Measurements from ENCODE around the gene JMJD6. TPM values are rescaled to one million over a fixed set of nuclear protein-coding genes. Genes with fewer than 3 reads are reported as not detected.
A peak's percentile ranks its signal among the peaks of the same experiment; 100 is the strongest.
"Not testable (repeated sequence)": the region's sequence is repeated elsewhere in the genome, so short reads cannot be mapped to it uniquely, and the experiment has no call there.

JMJD6 gene
- total RNA-seq, 3 donors from 2014 or later (not counting 1 experiment from before 2014, with no cell fraction given) = 169 to 257 (median 195) TPM

DNA sequence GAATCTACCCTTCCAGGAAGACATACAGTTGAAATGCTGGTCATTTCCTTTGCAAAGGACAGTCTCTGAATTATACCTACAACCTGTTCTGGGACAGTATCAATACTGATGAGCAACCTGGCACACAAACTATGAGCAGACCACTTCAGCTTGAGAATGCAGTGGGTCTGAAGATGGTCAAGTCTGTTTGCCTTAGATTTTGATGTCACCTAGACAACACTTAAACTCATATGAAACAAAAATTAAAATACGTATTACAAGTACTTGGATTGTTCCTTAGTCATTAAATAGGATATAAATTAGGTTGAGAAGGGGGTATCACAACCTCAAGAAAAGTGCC lies 7.2 kb upstream of the JMJD6 start:
- Histone ChIP-seq H3K4me1 (ENCODE audit: control insufficient read depth, insufficient read depth, low read length) (peaks cover 31% of the 10 kb centered on the region), H3K4me3 (ENCODE audit: low read length) (no peak overlapping the region), H3K27ac (ENCODE audit: low read length) (no peak overlapping the region), H3K27me3 (ENCODE audit: control insufficient read depth, insufficient read depth, low read length) (no peaks in the 10 kb centered on the region), H3K9me3 (ENCODE audit: control insufficient read depth, insufficient read depth, low read length) (no peaks in the 10 kb centered on the region), H3K36me3 (ENCODE audit: control insufficient read depth, insufficient read depth, low read length) (peaks cover 55% of the 10 kb centered on the region)
- ATAC-seq (no peak), DNase-seq (peak in 1 of 2 donors; percentile 23)
- TF ChIP-seq, protein P1, sequence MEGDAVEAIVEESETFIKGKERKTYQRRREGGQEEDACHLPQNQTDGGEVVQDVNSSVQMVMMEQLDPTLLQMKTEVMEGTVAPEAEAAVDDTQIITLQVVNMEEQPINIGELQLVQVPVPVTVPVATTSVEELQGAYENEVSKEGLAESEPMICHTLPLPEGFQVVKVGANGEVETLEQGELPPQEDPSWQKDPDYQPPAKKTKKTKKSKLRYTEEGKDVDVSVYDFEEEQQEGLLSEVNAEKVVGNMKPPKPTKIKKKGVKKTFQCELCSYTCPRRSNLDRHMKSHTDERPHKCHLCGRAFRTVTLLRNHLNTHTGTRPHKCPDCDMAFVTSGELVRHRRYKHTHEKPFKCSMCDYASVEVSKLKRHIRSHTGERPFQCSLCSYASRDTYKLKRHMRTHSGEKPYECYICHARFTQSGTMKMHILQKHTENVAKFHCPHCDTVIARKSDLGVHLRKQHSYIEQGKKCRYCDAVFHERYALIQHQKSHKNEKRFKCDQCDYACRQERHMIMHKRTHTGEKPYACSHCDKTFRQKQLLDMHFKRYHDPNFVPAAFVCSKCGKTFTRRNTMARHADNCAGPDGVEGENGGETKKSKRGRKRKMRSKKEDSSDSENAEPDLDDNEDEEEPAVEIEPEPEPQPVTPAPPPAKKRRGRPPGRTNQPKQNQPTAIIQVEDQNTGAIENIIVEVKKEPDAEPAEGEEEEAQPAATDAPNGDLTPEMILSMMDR (IDR thresholded peaks at IDR 0.05) = no peak
- intact Hi-C loops (cut with micrococcal nuclease) = loop anchor here (10.0 kb wide), 1 partner anchor 469 kb away; the partner anchor contains the start of gene UBALD2
- Mint-ChIP-seq H3K9me3 (no peaks in the 10 kb centered on the region), H3K36me3 (peaks cover 29% of the 10 kb centered on the region), H3K27ac (peak overlapping the region; percentile 99 to 100), H3K4me3 (peak overlapping the region; percentile 94), H3K4me1 (peaks cover 46 to 53% of the 10 kb centered on the region in 2 donors), H3K27me3 (ENCODE audit: low read depth in 2 of 2) (no peaks in the 10 kb centered on the region)
- WGBS (ENCODE audit: insufficient coverage) = no CpG with 5 or more reads among the region's 1 CpG

DNA sequence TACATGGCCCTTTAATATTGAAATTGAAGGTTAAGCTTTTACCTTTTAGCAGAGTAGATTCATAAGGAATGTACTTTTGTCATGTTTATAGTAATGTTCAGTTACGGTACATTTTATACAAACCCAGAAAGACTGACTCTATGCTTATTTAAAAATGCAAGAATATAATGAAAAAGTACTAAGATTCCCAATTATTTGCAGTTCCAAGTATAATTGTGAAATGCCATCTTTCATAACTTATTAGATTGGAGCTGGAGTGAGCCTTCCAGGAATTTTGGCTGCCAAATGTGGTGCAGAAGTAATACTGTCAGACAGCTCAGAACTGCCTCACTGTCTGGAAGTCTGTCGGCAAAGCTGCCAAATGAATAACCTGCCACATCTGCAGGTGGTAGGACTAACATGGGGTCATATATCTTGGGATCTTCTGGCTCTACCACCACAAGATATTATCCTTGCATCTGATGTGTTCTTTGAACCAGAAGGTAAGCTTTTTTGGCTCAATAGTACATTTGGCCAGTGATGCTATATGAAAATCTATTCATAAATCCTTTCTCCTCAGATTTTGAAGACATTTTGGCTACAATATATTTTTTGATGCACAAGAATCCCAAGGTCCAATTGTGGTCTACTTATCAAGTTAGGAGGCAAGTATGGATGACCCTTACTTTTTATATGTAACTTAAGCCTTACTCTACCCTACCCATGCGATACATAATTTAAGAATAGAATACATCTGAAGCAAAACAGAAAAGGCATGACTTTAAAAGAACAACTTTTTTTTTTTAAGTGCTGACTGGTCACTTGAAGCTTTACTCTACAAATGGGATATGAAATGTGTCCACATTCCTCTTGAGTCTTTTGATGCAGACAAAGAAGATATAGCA lies 6.6 kb upstream of the JMJD6 start:
- peak overlapping the region; percentile 99 to 100 for H3K27ac Mint-ChIP-seq
- Histone ChIP-seq H3K4me1 (ENCODE audit: control insufficient read depth, insufficient read depth, low read length) (peaks cover 31% of the 10 kb centered on the region), H3K4me3 (ENCODE audit: low read length) (no peak overlapping the region), H3K36me3 (ENCODE audit: control insufficient read depth, insufficient read depth, low read length) (peaks cover 55% of the 10 kb centered on the region), H3K9me3 (ENCODE audit: control insufficient read depth, insufficient read depth, low read length) (no peaks in the 10 kb centered on the region), H3K27me3 (ENCODE audit: control insufficient read depth, insufficient read depth, low read length) (no peaks in the 10 kb centered on the region), H3K27ac (ENCODE audit: low read length) (no peak overlapping the region)
- H3K4me3 Mint-ChIP-seq = peak overlapping the region; percentile 94
- ATAC-seq = no peak
- peaks cover 41 to 48% of the 10 kb centered on the region in 2 donors for H3K4me1 Mint-ChIP-seq
- H3K27me3 Mint-ChIP-seq (ENCODE audit: low read depth in 2 of 2) = no peaks in the 10 kb centered on the region
- peaks cover 29% of the 10 kb centered on the region for H3K36me3 Mint-ChIP-seq
- no peaks in the 10 kb centered on the region for H3K9me3 Mint-ChIP-seq
- TF ChIP-seq, protein P1 (IDR thresholded peaks at IDR 0.05) = no peak
- intact Hi-C loops (cut with micrococcal nuclease) = loop anchor here (10.0 kb wide), 1 partner anchor 468 kb away; the partner anchor contains the start of gene UBALD2
- peak in 1 of 2 donors; percentile 32 for DNase-seq
- 55% methylated on average over 2 of the region's 3 CpGs for WGBS (ENCODE audit: insufficient coverage)

DNA sequence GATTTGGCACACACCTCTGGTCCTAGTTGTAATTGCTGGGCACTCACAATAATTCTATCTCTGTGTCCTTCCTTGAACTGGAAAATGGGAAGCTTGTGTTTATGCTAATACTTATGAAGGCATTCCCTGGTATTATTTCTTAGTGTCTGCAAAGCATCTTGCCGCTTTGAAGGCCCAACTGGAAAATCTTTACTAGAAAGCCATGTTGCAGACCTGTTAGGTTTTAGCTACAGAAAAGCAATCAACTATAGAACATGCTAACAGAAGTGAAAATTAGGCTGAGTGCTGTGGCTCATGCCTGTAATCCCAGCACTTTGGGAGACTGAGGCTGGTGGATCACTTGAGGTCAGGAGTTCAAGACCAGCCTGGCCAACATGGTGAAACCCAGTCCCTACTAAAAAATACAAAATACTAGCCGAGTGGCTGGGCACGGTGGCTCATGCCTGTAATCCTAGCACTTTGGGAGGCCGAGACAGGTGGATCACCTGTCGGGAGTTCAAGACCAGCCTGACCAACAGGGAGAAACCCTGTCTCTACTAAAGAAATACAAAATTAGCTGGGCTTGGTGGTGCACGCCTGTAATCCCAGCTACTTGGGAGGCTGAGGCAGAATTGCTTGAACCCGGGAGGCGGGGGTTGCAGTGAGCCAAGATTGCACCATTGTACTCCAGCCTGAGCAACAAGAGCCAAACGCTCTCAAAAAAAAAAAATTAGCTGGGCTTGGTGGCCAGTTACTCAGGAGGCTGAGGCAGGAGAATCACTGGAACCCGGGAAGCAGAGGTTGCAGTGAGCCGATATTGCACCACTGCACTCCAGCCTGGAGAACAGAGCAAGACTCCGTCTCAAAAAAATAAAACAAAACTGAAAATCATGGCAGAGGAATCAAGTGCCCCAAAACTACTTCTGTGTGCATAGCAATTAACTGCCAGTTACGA lies 5.7 kb upstream of the JMJD6 start:
- H3K9me3 ChIP-seq (ENCODE audit: control insufficient read depth, insufficient read depth, low read length); H3K27ac ChIP-seq (ENCODE audit: low read length); H3K9me3 Mint-ChIP-seq; H3K4me3 ChIP-seq (ENCODE audit: low read length); ATAC-seq; H3K27me3 Mint-ChIP-seq (ENCODE audit: low read depth in 2 of 2); DNase-seq; H3K27me3 ChIP-seq (ENCODE audit: control insufficient read depth, insufficient read depth, low read length): not testable (repeated sequence)
- Mint-ChIP-seq H3K4me1 (peaks cover 43 to 55% of the 10 kb centered on the region in 2 donors), H3K36me3 (peaks cover 29% of the 10 kb centered on the region), H3K27ac (peak overlapping the region; percentile 22 to 100), H3K4me3 (peak overlapping the region; percentile 37)
- H3K4me1 ChIP-seq (ENCODE audit: control insufficient read depth, insufficient read depth, low read length) = peaks cover 39% of the 10 kb centered on the region
- intact Hi-C loops (cut with micrococcal nuclease) = loop anchor here (10.0 kb wide), 1 partner anchor 467 kb away; the partner anchor contains the start of gene UBALD2
- 86% methylated on average over 13 of the region's 13 CpGs for WGBS (ENCODE audit: insufficient coverage)
- peaks cover 55% of the 10 kb centered on the region for H3K36me3 ChIP-seq (ENCODE audit: control insufficient read depth, insufficient read depth, low read length)

All from natural killer cell (primary cell).